Stimulated activated CD4-positive, alpha-beta T cell treated with anti-CD3 and anti-CD28 coated beads, Interleukin-12 subunit alpha, Interleukin-12 subunit beta, amount 100 ng/mL, for 48 hours (primary cell): Measurements from ENCODE around the gene SNU13.
"Not testable (repeated sequence)": the region's sequence is repeated elsewhere in the genome, so short reads cannot be mapped to it uniquely, and the experiment has no call there.

Source experiments
- DNase-seq, 3 donors: peaks; one replicate each; pipeline ENCODE4 v3.0.0-alpha.2; 2020; ENCODE audit warnings: low read depth in 2 of 3, low spot score in 1 of 3

The SNU13 gene

GRCh38 chr22:41642331-41643110, 46.1 kb downstream of the SNU13 start:
- DNase-seq = no peak

- DNase-seq = no peak
Observed at GRCh38 chr22:41641854-41642253, 46.8 kb downstream of the SNU13 start.

- no peak for DNase-seq
Observed at GRCh38 chr22:41638748-41639147, 49.9 kb downstream of the SNU13 start.

GRCh38 chr22:41638124-41638523, 50.5 kb downstream of the SNU13 start:
- no peak for DNase-seq

- not testable (repeated sequence) for DNase-seq
Observed at GRCh38 chr22:41637623-41638022, 51.0 kb downstream of the SNU13 start.

- no peak for DNase-seq
Observed at GRCh38 chr22:41636467-41636866, 52.2 kb downstream of the SNU13 start.

- DNase-seq = not testable (repeated sequence)
Observed at GRCh38 chr22:41634610-41635009, 54.1 kb downstream of the SNU13 start.

- DNase-seq = not testable (repeated sequence)
Observed at GRCh38 chr22:41631615-41632014, 57.1 kb downstream of the SNU13 start.

GRCh38 chr22:41631115-41631514, 57.6 kb downstream of the SNU13 start:
- not testable (repeated sequence) for DNase-seq

GRCh38 chr22:41625577-41625976, 63.1 kb downstream of the SNU13 start:
- no peak for DNase-seq
